Measurements from ENCODE around the gene SEMA6D. TPM values are rescaled to one million over a fixed set of nuclear protein-coding genes. Genes with fewer than 3 reads are reported as not detected.

The SEMA6D gene
- total RNA-seq, 1 donor = 3.0 TPM

DNA sequence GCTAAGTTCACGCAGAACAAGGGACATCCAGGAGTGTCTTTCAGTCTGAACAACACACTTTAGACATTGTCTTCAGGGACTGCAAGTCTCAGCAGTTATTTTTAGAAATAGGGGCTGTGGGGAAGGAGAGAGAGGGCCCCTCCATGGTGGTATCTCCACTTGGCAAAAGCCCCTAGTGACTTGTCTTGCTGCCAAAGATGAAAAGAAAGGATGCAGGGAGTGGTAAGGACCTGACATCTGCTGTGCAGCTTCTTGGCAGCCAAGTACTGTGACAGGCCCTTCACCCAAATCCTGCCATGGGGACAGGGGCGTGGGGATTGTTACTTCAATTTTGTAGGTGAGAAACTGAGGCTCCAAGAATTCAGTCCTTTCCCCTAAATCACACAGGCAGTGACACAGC, 21.0 kb upstream of the SEMA6D start:
- no peak overlapping the region for H3K4me3 ChIP-seq (ENCODE audit: low read depth, low read length)
- TF ChIP-seq, protein P1, sequence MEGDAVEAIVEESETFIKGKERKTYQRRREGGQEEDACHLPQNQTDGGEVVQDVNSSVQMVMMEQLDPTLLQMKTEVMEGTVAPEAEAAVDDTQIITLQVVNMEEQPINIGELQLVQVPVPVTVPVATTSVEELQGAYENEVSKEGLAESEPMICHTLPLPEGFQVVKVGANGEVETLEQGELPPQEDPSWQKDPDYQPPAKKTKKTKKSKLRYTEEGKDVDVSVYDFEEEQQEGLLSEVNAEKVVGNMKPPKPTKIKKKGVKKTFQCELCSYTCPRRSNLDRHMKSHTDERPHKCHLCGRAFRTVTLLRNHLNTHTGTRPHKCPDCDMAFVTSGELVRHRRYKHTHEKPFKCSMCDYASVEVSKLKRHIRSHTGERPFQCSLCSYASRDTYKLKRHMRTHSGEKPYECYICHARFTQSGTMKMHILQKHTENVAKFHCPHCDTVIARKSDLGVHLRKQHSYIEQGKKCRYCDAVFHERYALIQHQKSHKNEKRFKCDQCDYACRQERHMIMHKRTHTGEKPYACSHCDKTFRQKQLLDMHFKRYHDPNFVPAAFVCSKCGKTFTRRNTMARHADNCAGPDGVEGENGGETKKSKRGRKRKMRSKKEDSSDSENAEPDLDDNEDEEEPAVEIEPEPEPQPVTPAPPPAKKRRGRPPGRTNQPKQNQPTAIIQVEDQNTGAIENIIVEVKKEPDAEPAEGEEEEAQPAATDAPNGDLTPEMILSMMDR (IDR thresholded peaks at IDR 0.05; ENCODE audit: insufficient read depth, low read depth, low read length) = no peak
- DNase-seq (ENCODE audit: low read depth) = no peak

DNA sequence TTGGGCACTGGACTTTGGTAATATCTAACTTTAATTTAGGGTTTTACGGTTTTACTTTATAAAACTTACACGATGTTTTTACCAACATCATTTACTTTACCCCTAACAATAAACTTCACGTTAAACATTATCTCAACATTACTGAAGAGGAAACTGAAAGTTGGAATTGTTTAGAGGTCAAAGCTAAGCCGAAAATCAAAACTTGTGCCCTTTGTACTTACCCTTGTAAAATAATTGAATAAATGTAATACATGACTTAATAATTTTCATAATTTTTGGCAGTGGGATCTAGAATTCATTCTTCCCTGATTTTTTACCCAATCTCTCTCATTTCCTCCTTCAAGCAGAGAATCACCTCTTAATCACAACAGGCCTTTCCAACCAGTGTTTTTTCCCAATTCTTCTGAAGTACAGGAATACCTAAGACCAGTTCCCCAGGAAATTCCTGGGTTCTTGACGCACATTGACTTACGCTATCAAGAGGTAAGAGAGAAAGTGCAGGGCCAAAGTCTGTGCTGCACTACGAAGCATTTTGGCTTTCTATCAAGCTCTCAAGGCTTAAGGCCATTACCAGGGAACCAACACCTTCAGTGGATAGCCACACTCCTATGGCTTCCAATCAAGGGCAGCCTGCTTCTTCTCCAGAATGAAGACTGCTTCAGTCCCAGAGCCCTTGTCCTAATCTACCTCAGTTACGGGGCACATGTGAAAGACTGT, 11.9 kb upstream of the SEMA6D start:
- TF ChIP-seq, protein P1 (IDR thresholded peaks at IDR 0.05; ENCODE audit: insufficient read depth, low read depth, low read length) = no peak
- no peak overlapping the region for H3K4me3 ChIP-seq (ENCODE audit: low read depth, low read length)
- DNase-seq (ENCODE audit: low read depth) = no peak

DNA sequence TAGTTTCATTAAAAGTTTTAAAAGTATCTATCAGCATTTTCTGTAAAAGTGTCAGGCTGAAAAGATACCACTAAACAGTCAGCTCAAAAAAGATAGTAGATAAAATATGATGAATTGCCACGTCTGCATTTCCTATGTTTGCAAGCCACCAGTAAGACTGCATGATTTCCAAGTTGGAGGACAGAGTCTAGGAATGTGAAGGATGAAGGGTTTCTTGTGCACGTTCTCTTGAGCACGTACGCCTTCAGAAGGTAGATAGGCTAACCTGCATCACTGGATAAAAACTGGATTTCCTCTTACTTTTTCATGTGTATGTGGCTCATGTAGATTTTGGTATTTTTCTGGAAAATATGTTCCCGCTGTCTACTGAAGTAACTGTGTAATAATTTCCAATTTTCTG, 9.9 kb upstream of the SEMA6D start:
- TF ChIP-seq, protein P1 (IDR thresholded peaks at IDR 0.05; ENCODE audit: insufficient read depth, low read depth, low read length) = no peak
- no peak for DNase-seq (ENCODE audit: low read depth)
- no peak overlapping the region for H3K4me3 ChIP-seq (ENCODE audit: low read depth, low read length)

DNA sequence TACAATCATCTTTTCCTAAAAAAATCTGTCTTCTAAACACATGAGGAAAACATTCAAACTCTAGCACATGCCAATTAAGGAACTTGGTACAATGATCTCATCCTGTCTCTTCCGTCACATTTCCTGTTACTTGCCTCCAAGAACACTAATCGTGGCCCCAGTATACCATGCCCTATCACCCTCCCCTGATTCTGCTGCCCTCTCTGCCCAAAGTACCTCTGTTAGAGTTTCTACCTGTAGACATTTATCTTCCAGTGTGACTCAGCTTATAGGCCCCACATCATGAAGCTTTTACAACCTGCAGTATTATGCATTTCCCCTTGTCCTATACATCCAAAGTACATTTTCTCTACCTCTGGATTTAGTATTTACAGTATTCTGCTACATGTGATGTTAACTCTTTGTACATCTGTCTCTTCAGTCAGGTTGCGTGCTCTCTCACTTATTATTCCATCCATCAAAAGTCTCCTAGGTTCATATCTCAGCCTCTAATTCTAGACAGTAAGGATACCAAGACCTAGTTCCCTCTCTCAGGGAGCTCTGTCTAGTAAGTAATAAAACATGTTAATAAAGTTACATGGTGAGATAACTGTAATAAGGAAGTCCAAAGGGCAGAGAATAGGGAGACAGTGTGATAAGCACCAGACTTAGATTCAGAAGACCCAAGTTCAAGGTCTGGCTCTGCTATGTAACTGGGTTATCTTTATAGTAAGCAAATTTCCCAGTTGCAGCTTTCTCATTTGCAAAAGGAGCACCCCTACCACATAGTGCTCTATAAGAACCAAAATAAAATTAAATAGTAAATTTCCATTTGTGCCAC, 8.9 kb upstream of the SEMA6D start:
- no peak overlapping the region for H3K4me3 ChIP-seq (ENCODE audit: low read depth, low read length)
- TF ChIP-seq, protein P1 (IDR thresholded peaks at IDR 0.05; ENCODE audit: insufficient read depth, low read depth, low read length) = no peak
- no peak for DNase-seq (ENCODE audit: low read depth)

DNA sequence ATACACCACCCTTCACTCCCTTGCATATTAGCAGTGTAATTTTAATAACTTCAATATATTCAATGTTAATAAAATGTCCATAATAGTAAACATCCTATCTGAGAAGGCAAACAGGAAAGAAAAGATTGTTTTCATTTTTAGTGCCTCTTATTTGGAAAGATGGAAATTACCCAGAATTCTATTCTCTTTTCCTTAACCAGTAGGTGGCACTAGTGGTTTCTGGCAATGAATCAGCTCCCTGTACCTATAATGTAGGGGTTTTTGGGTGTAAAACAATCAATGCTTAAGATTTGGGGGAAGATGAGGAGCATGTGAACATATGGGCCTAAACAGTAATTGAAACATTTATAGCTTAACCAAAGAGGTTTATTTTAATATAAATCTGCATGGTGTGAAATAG, 5.7 kb upstream of the SEMA6D start:
- TF ChIP-seq, protein P1 (IDR thresholded peaks at IDR 0.05; ENCODE audit: insufficient read depth, low read depth, low read length) = peak; percentile 74

DNA sequence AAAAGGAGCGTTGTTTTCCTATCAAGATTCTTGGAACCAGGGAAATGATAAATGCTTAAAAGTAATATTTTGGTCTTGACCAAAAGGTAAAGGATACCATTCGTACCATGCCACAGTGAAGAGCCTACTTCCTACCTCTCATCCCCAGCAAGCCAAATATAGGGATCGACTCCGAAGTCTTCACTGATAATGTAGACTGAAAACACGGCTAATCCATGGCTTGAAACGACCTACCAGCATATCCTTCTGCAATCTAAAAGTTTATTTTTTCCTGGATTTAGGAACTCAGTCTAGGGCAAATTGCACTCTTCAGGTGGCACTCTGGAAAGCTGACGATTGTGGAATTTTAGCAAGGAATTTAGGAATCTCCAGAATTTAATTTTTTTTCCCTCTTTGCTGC, 1.9 kb upstream of the SEMA6D start:
- H3K4me3 ChIP-seq (ENCODE audit: low read depth, low read length) = no peak overlapping the region
- TF ChIP-seq, protein P1 (IDR thresholded peaks at IDR 0.05; ENCODE audit: insufficient read depth, low read depth, low read length) = no peak
- no peak for DNase-seq (ENCODE audit: low read depth)

More for the DNA sequence above, 5.7 kb upstream of the SEMA6D start:
- no peak overlapping the region for H3K4me3 ChIP-seq (ENCODE audit: low read depth, low read length)
- DNase-seq (ENCODE audit: low read depth) = peak; percentile 42

Measured in fibroblast of villous mesenchyme (primary cell).